Measurements from ENCODE around the gene WDR1.

The WDR1 gene

DNA sequence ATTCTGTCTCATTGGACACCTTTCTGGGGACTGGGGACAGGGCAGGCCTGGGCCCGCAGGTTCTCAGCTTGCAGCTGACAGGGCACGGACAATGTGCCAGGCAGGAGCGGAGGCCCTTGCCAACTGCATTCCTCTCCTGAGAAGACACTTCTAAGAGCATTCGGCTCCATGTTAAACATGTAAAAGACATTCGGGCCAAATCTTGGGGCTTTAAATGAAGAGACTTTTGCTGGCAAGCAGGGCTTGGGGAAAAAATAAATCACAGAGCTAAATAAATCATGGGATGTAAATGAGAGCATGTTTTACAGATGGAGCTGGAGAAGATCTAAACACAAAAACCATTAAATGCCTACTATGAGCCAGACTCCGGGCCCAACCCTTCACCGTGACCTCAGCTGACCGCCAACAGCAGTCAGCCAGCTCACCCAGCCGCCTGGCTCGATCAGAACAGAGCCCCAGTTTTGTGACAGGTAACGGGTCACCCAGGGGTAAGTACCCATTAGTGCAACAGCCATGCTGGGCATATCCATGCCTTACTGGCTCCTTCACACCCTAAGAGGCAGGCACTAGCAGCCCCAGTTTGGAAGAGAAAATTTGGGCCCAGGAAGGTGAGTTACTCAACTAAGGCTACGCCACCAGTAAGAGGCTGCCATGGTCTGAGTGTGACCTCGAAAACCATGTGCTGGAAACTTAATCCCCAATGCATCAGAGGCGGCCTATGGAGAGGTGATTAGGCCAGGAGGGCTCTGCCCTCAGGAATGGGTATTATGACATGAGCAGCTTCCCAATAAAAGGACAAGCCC lies 14.7 kb downstream of the WDR1 start:
- Histone ChIP-seq H3K4me1 (ENCODE audit: insufficient read depth, low read length) (peaks cover 17% of the 10 kb centered on the region; the same call in 1 of the 2 replicates), H3K9ac (ENCODE audit: low read depth, low read length) (no peak overlapping the region), H3K36me3 (ENCODE audit: insufficient read depth, low read depth, low read length) (peaks cover 89% of the 10 kb centered on the region)

DNA sequence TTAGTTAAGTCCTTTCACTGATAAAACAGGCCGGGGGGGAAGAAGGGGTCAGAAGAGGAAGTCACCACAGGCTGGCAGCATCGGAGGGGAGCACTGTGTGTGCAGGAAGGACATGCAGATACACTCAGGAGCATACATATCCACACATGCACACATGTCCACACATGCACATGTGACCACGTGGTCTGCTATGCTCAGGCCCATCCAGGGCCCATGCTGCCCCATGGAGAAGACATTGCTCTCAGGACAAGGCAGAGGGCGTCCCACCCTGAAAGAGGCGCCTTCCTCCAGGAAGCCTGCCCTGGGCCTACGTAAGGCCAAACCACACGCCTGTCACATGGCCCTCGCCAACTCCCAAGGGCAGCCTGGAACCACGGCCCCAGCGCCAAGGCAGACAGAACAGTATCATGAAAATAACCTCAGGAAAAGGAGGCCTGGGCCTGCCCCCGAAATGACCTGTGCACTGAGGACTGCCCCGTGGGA lies 15.8 kb downstream of the WDR1 start:
- Histone ChIP-seq H3K4me1 (ENCODE audit: insufficient read depth, low read length) (peaks cover 15% of the 10 kb centered on the region; the same call in 1 of the 2 replicates), H3K27me3 (ENCODE audit: insufficient read depth, low read length) (no peaks in the 10 kb centered on the region), H3K9ac (ENCODE audit: low read depth, low read length) (no peak overlapping the region), H3K4me3 (ENCODE audit: low read length) (no peak overlapping the region), H3K9me3 (ENCODE audit: insufficient read depth, low read depth, low read length) (no peaks in the 10 kb centered on the region), H3K27ac (ENCODE audit: low read length) (no peak overlapping the region), H3K36me3 (ENCODE audit: insufficient read depth, low read depth, low read length) (peaks cover 99% of the 10 kb centered on the region)

More for the DNA sequence above, 14.7 kb downstream of the WDR1 start:
- no peak overlapping the region for H3K27ac ChIP-seq (ENCODE audit: low read length)
- H3K27me3 ChIP-seq (ENCODE audit: insufficient read depth, low read length): no peaks in the 10 kb centered on the region
- no peaks in the 10 kb centered on the region for H3K9me3 ChIP-seq (ENCODE audit: insufficient read depth, low read depth, low read length)
- H3K4me3 ChIP-seq (ENCODE audit: low read length): no peak overlapping the region

DNA sequence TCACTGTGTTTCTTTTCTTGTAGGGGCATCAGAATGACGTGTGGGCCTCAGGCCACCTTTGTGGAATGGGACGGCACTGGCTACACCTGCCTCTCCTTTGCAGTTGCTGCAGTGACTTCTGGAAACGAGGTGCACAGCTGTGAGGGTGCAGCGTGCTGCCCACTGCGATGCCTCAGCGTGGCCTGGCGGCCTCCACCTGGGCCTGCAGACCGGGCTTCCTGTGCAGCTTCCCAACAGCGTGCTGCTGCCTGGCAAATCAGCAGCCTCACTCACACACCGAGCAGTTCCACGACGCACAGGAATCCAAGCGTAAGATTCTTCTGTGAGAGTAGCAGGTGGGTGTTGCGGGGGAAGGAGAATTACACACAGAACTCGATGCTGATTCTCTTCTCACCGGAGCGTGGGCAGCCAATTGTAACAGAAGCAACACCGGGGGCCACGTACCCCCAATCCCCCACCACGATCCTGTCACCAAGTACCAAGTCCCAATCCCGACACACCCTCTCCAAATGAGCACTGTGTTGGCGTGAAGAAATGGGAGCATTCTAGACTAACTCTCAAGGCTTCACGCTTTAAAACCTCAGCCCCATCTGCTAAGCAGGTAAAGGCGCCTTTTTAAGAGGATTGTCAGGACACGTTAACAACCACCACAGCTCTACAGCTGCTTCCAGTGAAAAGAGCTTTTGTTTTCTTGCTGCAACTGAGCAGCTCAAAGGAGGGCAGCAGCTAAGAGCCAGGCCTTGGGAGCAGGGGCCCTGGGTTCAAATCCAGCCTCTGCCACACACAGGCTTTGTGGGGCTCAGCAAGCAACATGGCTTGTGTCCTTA lies 16.9 kb downstream of the WDR1 start:
- H3K27ac ChIP-seq (ENCODE audit: low read length): no peak overlapping the region
- peaks cover 99% of the 10 kb centered on the region for H3K36me3 ChIP-seq (ENCODE audit: insufficient read depth, low read depth, low read length)
- no peak overlapping the region; the same call in 1 of the 2 replicates for H3K9ac ChIP-seq (ENCODE audit: low read depth, low read length)
- no peaks in the 10 kb centered on the region for H3K9me3 ChIP-seq (ENCODE audit: insufficient read depth, low read depth, low read length)
- no peak overlapping the region for H3K4me3 ChIP-seq (ENCODE audit: low read length)
- H3K4me1 ChIP-seq (ENCODE audit: insufficient read depth, low read length): peaks cover 9% of the 10 kb centered on the region; the same call in 1 of the 2 replicates
- no peaks in the 10 kb centered on the region for H3K27me3 ChIP-seq (ENCODE audit: insufficient read depth, low read length)

DNA sequence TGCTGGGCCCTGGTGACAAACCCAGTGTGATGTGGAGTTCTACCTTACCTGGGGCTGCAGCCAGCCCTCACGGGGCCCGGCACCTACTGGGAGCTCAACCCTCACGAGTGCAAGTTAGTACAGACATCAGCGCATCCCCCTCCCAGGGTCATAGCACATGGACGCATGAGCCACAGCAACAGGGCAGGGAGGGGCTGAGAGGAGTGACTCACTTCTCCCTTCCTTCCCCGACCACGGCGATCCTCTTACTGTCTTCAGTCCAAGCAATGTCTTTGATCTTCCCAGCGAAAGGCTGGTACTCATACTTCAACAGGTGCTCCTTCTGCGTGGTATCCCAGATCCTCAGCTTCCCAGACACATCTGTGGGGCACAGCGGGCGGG lies 17.8 kb downstream of the WDR1 start:
- H3K36me3 ChIP-seq (ENCODE audit: insufficient read depth, low read depth, low read length): peaks cover 99% of the 10 kb centered on the region
- H3K9ac ChIP-seq (ENCODE audit: low read depth, low read length): no peak overlapping the region
- no peak overlapping the region for H3K4me3 ChIP-seq (ENCODE audit: low read length)
- no peaks in the 10 kb centered on the region for H3K27me3 ChIP-seq (ENCODE audit: insufficient read depth, low read length)
- no peaks in the 10 kb centered on the region for H3K9me3 ChIP-seq (ENCODE audit: insufficient read depth, low read depth, low read length)
- H3K27ac ChIP-seq (ENCODE audit: low read length): no peak overlapping the region
- H3K4me1 ChIP-seq (ENCODE audit: insufficient read depth, low read length): peaks cover 4% of the 10 kb centered on the region; the same call in 1 of the 2 replicates

DNA sequence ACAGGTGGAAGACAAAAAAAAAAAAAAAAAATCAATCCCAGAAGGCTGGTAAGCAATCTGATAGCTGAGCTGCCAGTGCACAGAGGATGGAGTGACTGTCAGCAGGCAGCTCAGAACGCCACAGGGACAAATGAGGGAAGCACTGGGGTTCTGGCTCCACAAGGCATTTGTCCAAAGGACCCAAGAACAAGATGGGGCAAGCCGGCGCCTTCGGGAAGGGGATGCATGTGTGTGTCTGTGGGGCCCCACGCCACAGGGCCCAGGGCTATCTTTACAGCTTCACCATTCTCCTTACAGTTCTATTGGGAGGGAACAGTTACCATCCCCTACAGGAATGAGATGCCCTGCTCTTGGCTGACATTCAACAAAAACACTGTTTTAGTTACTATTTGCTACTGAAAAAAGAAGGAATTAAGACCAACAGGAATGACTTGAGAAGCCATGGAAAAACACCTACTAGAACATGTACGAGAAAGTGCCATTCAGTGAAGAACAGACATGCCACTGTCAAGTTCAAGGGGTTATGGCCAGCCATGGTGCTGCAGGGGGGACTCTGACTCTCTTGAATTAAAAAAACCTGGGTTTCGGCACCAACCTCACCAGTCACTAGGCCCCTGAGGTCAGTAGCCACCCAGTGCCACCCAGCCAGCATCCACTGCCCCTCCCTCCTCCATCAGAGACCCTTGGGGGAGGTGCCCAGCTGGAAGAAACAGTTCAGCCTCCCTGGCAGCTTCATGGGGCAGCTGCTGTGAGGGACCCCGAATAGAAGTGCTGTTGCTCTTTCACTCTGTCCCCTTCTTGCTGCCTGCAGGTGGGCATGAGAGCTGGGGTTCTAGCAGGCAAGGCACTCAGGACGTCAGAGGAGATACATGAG lies 18.5 kb downstream of the WDR1 start:
- Histone ChIP-seq H3K9ac (ENCODE audit: low read depth, low read length) (no peak overlapping the region), H3K27me3 (ENCODE audit: insufficient read depth, low read length) (no peaks in the 10 kb centered on the region), H3K27ac (ENCODE audit: low read length) (no peak overlapping the region), H3K4me3 (ENCODE audit: low read length) (no peak overlapping the region), H3K9me3 (ENCODE audit: insufficient read depth, low read depth, low read length) (no peaks in the 10 kb centered on the region), H3K4me1 (ENCODE audit: insufficient read depth, low read length) (peaks cover 7% of the 10 kb centered on the region; the same call in 1 of the 2 replicates), H3K36me3 (ENCODE audit: insufficient read depth, low read depth, low read length) (peaks cover 100% of the 10 kb centered on the region)

DNA sequence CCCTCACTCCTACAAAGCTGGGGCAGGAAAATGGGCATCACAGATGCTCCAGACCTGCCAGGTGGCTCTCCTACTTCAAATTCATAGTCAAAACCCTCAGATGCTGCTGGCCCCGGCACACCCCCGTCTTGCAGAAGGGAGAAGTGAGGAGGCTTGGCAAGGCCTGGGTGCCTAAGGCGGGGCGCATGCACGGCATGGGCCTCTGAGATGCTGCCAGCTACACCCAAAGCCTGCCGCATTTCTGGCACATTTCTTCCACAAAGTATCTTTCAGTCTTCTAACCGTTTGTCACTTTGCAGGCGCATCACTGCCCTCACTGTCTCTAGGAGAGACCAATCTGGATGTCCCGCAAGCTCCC lies 19.6 kb downstream of the WDR1 start:
- Histone ChIP-seq H3K27ac (ENCODE audit: low read length) (no peak overlapping the region), H3K4me3 (ENCODE audit: low read length) (no peak overlapping the region), H3K27me3 (ENCODE audit: insufficient read depth, low read length) (no peaks in the 10 kb centered on the region), H3K4me1 (ENCODE audit: insufficient read depth, low read length) (peaks cover 6% of the 10 kb centered on the region; the same call in 1 of the 2 replicates), H3K36me3 (ENCODE audit: insufficient read depth, low read depth, low read length) (peaks cover 100% of the 10 kb centered on the region), H3K9ac (ENCODE audit: low read depth, low read length) (no peak overlapping the region), H3K9me3 (ENCODE audit: insufficient read depth, low read depth, low read length) (no peaks in the 10 kb centered on the region)

DNA sequence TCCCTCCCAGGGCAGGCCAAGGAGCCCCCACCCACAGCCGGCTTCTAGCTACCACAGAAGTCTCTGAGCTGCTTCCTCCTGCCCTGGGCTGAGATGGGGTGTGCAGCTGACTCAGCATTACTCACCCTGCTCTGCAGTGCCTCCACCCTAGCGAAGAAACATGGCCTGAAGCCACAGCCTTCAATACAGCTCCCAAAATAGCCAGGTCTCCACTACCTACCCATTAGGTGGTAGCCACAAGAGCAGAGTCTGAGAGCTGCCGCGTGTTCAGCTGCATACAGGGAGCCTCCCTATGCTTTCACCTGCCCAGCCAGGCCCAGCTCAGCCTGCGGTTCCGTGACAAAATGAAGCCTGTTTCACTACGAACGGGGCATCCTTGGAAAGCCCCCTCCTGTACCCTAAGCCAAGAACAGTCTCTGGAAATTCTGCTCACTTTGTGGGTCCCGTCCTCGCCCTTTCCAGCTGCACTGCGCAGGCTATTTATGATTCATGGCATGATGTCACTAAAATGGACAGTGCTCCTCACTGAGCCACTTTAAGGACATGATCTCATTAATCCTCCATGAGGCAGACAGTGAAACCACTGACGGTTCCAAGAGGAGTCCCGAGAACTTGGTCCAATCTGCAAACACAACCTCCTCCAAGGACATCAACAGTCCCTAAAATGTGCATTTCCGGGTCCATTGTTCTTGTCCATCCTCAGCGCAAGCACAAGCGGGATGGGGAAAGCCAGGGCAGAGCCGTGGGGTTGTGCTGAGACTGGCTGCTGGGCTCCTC lies 20.2 kb downstream of the WDR1 start:
- Histone ChIP-seq H3K36me3 (ENCODE audit: insufficient read depth, low read depth, low read length) (peaks cover 100% of the 10 kb centered on the region), H3K4me1 (ENCODE audit: insufficient read depth, low read length) (peaks cover 6% of the 10 kb centered on the region; the same call in 1 of the 2 replicates), H3K27me3 (ENCODE audit: insufficient read depth, low read length) (no peaks in the 10 kb centered on the region), H3K9me3 (ENCODE audit: insufficient read depth, low read depth, low read length) (no peaks in the 10 kb centered on the region), H3K9ac (ENCODE audit: low read depth, low read length) (no peak overlapping the region), H3K4me3 (ENCODE audit: low read length) (no peak overlapping the region), H3K27ac (ENCODE audit: low read length) (no peak overlapping the region)

DNA sequence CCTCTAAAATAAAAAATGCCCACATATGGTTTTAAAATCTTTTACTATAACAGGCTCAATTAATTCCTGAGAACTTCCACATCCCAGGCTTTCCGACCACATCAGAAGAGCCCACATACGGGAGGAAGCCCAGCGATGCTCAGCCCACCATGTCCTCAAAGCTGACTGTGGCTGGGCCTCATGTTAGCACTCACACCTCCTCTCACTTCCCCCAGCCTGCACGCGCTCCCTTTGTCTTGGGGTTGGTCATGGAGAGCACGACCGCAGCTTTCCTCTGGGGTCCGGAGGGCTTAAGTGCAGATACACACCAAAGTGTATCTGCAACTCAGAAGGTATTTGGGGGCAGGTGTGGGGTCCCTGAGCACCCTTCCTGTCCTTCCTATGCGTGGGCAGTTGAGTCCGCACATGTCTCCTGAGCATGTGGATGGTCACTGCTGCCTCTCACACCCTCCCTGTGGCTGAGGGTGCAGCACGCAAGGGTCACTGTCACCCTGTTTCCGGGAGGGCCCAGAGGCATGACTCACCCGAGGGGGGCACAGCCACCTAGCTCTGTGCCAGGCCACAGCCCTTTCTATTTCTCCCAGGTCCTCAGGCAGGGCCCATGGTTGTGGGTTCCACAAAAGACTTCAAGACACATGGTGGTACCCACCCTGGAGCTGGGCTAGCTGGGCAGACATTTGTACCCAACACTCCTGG lies 21.2 kb downstream of the WDR1 start:
- no peaks in the 10 kb centered on the region for H3K27me3 ChIP-seq (ENCODE audit: insufficient read depth, low read length)
- H3K9me3 ChIP-seq (ENCODE audit: insufficient read depth, low read depth, low read length): no peaks in the 10 kb centered on the region
- H3K27ac ChIP-seq (ENCODE audit: low read length): no peak overlapping the region
- peaks cover 6% of the 10 kb centered on the region; the same call in 1 of the 2 replicates for H3K4me1 ChIP-seq (ENCODE audit: insufficient read depth, low read length)
- H3K4me3 ChIP-seq (ENCODE audit: low read length): no peak overlapping the region
- peaks cover 100% of the 10 kb centered on the region for H3K36me3 ChIP-seq (ENCODE audit: insufficient read depth, low read depth, low read length)
- no peak overlapping the region for H3K9ac ChIP-seq (ENCODE audit: low read depth, low read length)

DNA sequence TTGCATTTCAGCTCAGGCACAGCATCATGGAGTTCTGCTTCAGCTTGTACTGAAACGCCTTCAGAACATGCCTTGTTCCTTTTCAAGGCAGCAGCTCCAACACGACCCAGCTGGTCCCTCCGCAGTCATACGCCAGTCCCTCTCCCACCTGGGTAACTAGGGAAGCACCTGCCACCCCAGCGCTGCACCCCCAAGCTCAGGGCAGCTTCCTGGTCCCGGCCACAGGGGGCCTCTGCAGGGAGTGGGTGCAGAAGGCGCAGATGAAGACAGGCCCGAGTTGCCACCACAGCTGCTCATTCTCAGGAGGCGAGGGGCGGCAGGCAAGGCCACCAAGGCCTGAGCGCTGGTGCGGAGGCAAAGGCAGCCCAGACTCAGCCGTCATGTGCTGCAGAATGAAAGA lies 21.8 kb downstream of the WDR1 start:
- peaks cover 6% of the 10 kb centered on the region; the same call in 1 of the 2 replicates for H3K4me1 ChIP-seq (ENCODE audit: insufficient read depth, low read length)

DNA sequence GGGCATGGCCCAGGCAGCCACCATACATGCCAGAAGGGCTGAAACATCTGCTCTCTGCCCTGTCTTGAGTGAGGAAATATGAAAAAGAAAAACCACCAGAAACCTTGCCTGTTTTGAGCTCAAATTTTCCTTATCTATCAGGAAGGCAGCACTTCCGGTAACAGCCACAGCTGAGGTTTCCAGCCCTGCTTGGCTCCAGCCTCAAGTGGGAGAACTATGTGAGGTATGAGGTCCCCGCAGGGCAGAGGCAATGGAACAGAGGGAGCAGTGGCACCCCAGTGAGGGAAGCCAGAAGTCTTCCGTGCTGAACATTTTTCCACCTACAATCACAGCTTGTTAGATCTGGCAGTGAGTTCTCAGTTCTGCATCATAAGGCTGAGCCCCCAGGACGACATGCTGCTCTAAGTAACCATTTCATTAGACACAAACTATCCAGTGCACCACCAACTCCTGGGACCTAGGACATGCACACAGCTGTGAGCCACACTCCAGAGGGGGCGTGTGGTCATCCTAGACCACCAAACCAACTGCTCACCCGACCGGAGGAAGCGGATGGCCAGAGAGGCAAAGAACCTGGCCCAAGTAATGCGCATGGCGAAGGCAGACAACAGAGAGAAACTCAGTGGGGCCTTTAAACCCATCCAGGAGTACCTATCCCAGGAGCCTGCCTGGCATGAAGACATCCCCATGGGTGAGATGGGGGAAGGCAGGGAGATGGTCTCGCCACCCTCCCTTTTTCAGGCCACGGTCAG lies 22.6 kb downstream of the WDR1 start:
- Histone ChIP-seq H3K9ac (ENCODE audit: low read depth, low read length) (no peak overlapping the region), H3K9me3 (ENCODE audit: insufficient read depth, low read depth, low read length) (no peaks in the 10 kb centered on the region), H3K27me3 (ENCODE audit: insufficient read depth, low read length) (no peaks in the 10 kb centered on the region), H3K4me1 (ENCODE audit: insufficient read depth, low read length) (peaks cover 6% of the 10 kb centered on the region; the same call in 1 of the 2 replicates), H3K27ac (ENCODE audit: low read length) (no peak overlapping the region), H3K36me3 (ENCODE audit: insufficient read depth, low read depth, low read length) (peaks cover 100% of the 10 kb centered on the region), H3K4me3 (ENCODE audit: low read length) (no peak overlapping the region)

More for the DNA sequence above, 21.8 kb downstream of the WDR1 start:
- H3K36me3 ChIP-seq (ENCODE audit: insufficient read depth, low read depth, low read length): peaks cover 100% of the 10 kb centered on the region
- H3K27ac ChIP-seq (ENCODE audit: low read length): no peak overlapping the region
- H3K9ac ChIP-seq (ENCODE audit: low read depth, low read length): no peak overlapping the region
- no peak overlapping the region for H3K4me3 ChIP-seq (ENCODE audit: low read length)
- H3K27me3 ChIP-seq (ENCODE audit: insufficient read depth, low read length): no peaks in the 10 kb centered on the region
- H3K9me3 ChIP-seq (ENCODE audit: insufficient read depth, low read depth, low read length): no peaks in the 10 kb centered on the region

Measured in iPS-20b (cell line).